A549 (cell line): ENCODE measurements around the gene TLCD3B. TPM values are rescaled to one million over a fixed set of nuclear protein-coding genes. Genes with fewer than 3 reads are reported as not detected.

ENCODE experiments used
- ATAC-seq, 2 experiments: fragments of 200-7000 bp in 1 of 2; fragments of >200 bp in 1 of 2; cut with Nextera tagmentation in 1 of 2; cut with Tn5 transposase in 1 of 2; 3 replicates each; pipeline versions ENCODE4 v1.8.0 to v1.9.1; 2018 to 2020; ENCODE audit warnings: mild to moderate bottlenecking in 1 of 2, moderate library complexity in 1 of 2
- CTCF ChIA-PET: fragments of 300-600 bp; sonication (Branson Sonifier 250); formaldehyde crosslinking; extraction: SDS; loops from one replicate; lab custom pipeline; 2021; ENCODE audit warnings: antibody characterized with exemption, inconsistent platforms; lab: Yijun Ruan, JAX
- POLR2A ChIA-PET: fragments of 350-600 bp; formaldehyde crosslinking; extraction: SDS; loops from one replicate; lab custom pipeline; 2021; ENCODE audit warnings: antibody characterized with exemption, inconsistent platforms; lab: Yijun Ruan, JAX
- DNase-seq, 2 experiments: peaks; one replicate each; pipeline versions ENCODE4 v3.0.0 to v3.0.0-alpha.2; 2011 to 2016; ENCODE audit warnings: low read depth in 1 of 2, low spot score in 1 of 2
- FAIRE-seq: peaks from 2 replicates; lab custom pipeline; 2011; peaks lifted over from hg19 to GRCh38; lab: Jason Lieb, UNC
- H3K27ac ChIP-seq, 2 experiments: fragments of >200 bp; sonication (Bioruptor Twin); formaldehyde crosslinking; 3 replicates each; pipeline ENCODE4 v1.5.1; 2016 to 2017
- H3K4me1 ChIP-seq: fragments of >200 bp; sonication (Bioruptor Twin); formaldehyde crosslinking; 3 replicates; pipeline ENCODE4 v1.6.1; 2016
- H3K4me2 ChIP-seq: fragments of >200 bp; sonication (Bioruptor Twin); formaldehyde crosslinking; 3 replicates; pipeline ENCODE4 v1.6.1; 2016
- H3K4me3 ChIP-seq: fragments of >200 bp; sonication (Bioruptor Twin); formaldehyde crosslinking; 3 replicates; pipeline ENCODE4 v1.5.1; 2016
- H3K9me3 ChIP-seq: fragments of >200 bp; sonication (Bioruptor Twin); formaldehyde crosslinking; 3 replicates; pipeline ENCODE4 v1.6.1; 2016
- BHLHE40 ChIP-seq: IDR thresholded peaks from 2 replicates; pipeline ENCODE4 v1.6.1; 2012; ENCODE audit warnings: low read depth, low read length, inconsistent platforms
- CBX2 ChIP-seq: fragments of 200-600 bp; sonication (generic); IDR thresholded peaks from 2 replicates; pipeline ENCODE4 v1.6.1; 2016; ENCODE audit warnings: low read depth, mild to moderate bottlenecking, borderline replicate concordance
- CBX8 ChIP-seq: fragments of 200-600 bp; sonication (generic); IDR thresholded peaks from 2 replicates; pipeline ENCODE4 v1.6.1; 2016
- EP300 ChIP-seq, 2 experiments: fragments of >200 bp; sonication (Bioruptor Twin); formaldehyde crosslinking; IDR thresholded peaks; 2 replicates in 1 of 2; 3 replicates in 1 of 2; pipeline ENCODE4 v1.6.1; 2016 to 2017
- FOXS1 ChIP-seq: fragments of 250-450 bp; sonication (Bioruptor Pico); IDR thresholded peaks from 2 replicates; pipeline ENCODE4 v1.5.0; 2020; ENCODE audit warnings: mild to moderate bottlenecking, moderate library complexity
- HDAC2 ChIP-seq: fragments of 200-600 bp; sonication (generic); IDR thresholded peaks from 2 replicates; pipeline ENCODE4 v1.6.1; 2016
- JUNB ChIP-seq: fragments of >200 bp; sonication (Bioruptor Twin); formaldehyde crosslinking; IDR thresholded peaks from 2 replicates; pipeline ENCODE4 v1.6.1; 2016
- MAZ ChIP-seq: fragments of 150-350 bp; IDR thresholded peaks from 2 replicates; pipeline ENCODE4 v1.6.1; 2014; ENCODE audit warnings: antibody characterized with exemption, low read depth, low read length, borderline replicate concordance
- NFE2L2 ChIP-seq: fragments of 150-350 bp; conservative IDR thresholded peaks from 2 replicates; pipeline ENCODE4 v1.6.1; 2014; ENCODE audit warnings: low read length
- POLR2AphosphoS2 ChIP-seq: conservative IDR thresholded peaks from 2 replicates; pipeline ENCODE4 v1.6.1; 2012; ENCODE audit warnings: low read length, improper control_type of control experiment, inconsistent platforms
- RARB ChIP-seq: fragments of 250-450 bp; sonication (Bioruptor Pico); IDR thresholded peaks from 2 replicates; pipeline ENCODE4 v1.8.0; 2021; ENCODE audit warnings: mild to moderate bottlenecking, moderate library complexity
- TFCP2L1 ChIP-seq: fragments of 250-450 bp; sonication (Bioruptor Pico); IDR thresholded peaks from 2 replicates; pipeline ENCODE4 v1.5.0; 2021; ENCODE audit warnings: mild to moderate bottlenecking
- TP53 ChIP-seq: fragments of 250-450 bp; sonication (Bioruptor Pico); IDR thresholded peaks from 2 replicates; pipeline ENCODE4 v1.5.0; 2021; ENCODE audit warnings: mild to moderate bottlenecking, moderate library complexity
- ZC3H11A ChIP-seq: fragments of 450-650 bp; IDR thresholded peaks from 2 replicates; pipeline ENCODE4 v1.6.1; 2014; ENCODE audit warnings: antibody characterized with exemption, mild to moderate bottlenecking
- ZFP36 ChIP-seq: fragments of 450-650 bp; IDR thresholded peaks from 2 replicates; pipeline ENCODE4 v1.6.1; 2014; ENCODE audit warnings: borderline replicate concordance; ENCODE audit not compliant: partially characterized antibody
- WGBS: methylation state at CpG from one replicate; pipeline ENCODE4 v1.1.6; 2017; ENCODE audit errors: missing lambda C conversion rate; 5-methylcytosine and 5-hydroxymethylcytosine counted together
- polyA plus RNA-seq, 4 experiments: library from polyadenylated mRNA; depleted of rRNA in 3 of 4; stranded (reverse); fragments of >200 nt; fragmentation: RNase III in 1 of 4; extraction: RNeasy Plus Mini Kit Qiagen cat#74134 plus additional on column Dnase treatment in 1 of 4; gene quantifications; 2 replicates in 3 of 4; 3 replicates in 1 of 4; pipeline ENCODE4 v1.2.3, GENCODE V29; 2011 to 2017
- TF ChIP-seq, protein P1 (sequence below): IDR thresholded peaks from 2 replicates; pipeline ENCODE4 v1.6.1; 2012; ENCODE audit warnings: low read depth, borderline replicate concordance
- TF ChIP-seq, protein P2 (sequence below): fragments of 200-600 bp; sonication (generic); IDR thresholded peaks from 2 replicates; pipeline ENCODE4 v1.6.1; 2016; ENCODE audit warnings: antibody characterized with exemption, mild to moderate bottlenecking, moderate library complexity
- TF ChIP-seq, protein P3 (sequence below): fragments of >200 bp; sonication (Bioruptor Twin); formaldehyde crosslinking; IDR thresholded peaks from 3 replicates; pipeline ENCODE4 v1.6.1; 2016
- TF ChIP-seq, protein P4 (sequence below): fragments of 250-450 bp; sonication (Bioruptor Pico); IDR thresholded peaks from 2 replicates; pipeline ENCODE4 v1.5.0; 2020; ENCODE audit warnings: low read depth, mild to moderate bottlenecking, moderate library complexity
- TF ChIP-seq, protein P5 (sequence below): fragments of >200 bp; sonication (Bioruptor Twin); formaldehyde crosslinking; IDR thresholded peaks from 2 replicates; pipeline ENCODE4 v1.6.1; 2016

Gene TLCD3B
- polyA plus RNA-seq, 2 of the 4 experiments (the other 2 are of a cell fraction) = 0.30 to 0.68 TPM

DNA sequence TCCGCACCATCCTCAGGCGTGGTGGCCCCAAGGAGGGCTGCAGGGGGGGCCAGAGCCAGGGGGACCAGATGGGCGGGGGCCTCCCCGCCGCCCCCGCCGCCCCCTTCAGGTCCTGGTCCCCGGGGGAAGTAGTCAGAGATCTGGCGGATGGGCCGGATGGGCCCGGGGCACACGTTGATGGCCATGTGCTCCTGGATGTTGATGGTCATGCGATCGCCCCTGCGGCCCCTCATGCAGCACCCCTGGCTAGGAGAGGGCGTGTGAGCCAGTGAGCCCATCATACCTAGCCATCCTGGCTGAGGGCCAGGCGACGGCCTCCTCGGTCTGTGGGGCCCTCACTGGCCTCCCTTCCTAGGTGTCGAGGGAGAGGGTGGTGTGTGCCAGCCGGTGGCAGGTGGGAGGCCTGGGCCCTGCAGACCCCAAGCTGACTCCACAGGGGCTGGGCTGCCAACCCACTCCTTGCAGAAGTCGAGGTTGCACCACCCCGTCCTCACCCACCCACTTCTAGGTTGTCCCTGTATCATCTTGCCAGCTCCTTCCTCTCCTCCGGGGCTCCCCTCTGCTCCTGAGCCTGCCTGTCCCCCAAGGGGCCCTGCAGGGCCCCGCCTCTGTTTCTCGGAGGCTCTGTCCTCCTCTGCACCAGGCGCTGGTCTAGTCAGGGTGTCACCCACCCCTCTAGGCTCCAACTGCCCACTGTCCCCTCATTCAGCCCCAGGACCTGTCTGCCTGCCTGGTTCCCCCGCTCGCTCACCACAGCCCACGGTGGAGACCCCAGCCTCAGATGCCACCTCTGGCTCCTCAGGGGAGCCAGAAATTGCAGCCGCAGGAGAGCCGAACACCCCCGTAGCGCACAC lies 20.9 kb downstream of the TLCD3B start:
- ATAC-seq = peak in 1 of 2 experiments; percentile 18; a peak in 3 of 6 replicates
- 84% methylated on average over 26 of the region's 34 CpGs for WGBS
- POLR2A ChIA-PET = no interaction called here
- Histone ChIP-seq H3K4me2 (peak overlapping the region; percentile 91), H3K27ac (peak overlapping the region; percentile 48 to 82; a peak in 4 of 6 replicates), H3K4me3 (peak overlapping the region; percentile 62)
- TF ChIP-seq RARB (CRISPR knock-in tag) = no peak
- TF ChIP-seq CBX8 = no peak
- TF ChIP-seq HDAC2 = no peak
- TF ChIP-seq, protein P1, sequence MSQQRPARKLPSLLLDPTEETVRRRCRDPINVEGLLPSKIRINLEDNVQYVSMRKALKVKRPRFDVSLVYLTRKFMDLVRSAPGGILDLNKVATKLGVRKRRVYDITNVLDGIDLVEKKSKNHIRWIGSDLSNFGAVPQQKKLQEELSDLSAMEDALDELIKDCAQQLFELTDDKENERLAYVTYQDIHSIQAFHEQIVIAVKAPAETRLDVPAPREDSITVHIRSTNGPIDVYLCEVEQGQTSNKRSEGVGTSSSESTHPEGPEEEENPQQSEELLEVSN = no peak
- TF ChIP-seq POLR2AphosphoS2 = no peak
- no peak for TF ChIP-seq BHLHE40
- TF ChIP-seq, protein P2, sequence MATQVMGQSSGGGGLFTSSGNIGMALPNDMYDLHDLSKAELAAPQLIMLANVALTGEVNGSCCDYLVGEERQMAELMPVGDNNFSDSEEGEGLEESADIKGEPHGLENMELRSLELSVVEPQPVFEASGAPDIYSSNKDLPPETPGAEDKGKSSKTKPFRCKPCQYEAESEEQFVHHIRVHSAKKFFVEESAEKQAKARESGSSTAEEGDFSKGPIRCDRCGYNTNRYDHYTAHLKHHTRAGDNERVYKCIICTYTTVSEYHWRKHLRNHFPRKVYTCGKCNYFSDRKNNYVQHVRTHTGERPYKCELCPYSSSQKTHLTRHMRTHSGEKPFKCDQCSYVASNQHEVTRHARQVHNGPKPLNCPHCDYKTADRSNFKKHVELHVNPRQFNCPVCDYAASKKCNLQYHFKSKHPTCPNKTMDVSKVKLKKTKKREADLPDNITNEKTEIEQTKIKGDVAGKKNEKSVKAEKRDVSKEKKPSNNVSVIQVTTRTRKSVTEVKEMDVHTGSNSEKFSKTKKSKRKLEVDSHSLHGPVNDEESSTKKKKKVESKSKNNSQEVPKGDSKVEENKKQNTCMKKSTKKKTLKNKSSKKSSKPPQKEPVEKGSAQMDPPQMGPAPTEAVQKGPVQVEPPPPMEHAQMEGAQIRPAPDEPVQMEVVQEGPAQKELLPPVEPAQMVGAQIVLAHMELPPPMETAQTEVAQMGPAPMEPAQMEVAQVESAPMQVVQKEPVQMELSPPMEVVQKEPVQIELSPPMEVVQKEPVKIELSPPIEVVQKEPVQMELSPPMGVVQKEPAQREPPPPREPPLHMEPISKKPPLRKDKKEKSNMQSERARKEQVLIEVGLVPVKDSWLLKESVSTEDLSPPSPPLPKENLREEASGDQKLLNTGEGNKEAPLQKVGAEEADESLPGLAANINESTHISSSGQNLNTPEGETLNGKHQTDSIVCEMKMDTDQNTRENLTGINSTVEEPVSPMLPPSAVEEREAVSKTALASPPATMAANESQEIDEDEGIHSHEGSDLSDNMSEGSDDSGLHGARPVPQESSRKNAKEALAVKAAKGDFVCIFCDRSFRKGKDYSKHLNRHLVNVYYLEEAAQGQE = no peak
- TF ChIP-seq JUNB = no peak
- TF ChIP-seq, all 56 proteins: peak for 0
- DNase-seq (no peak), FAIRE-seq (no peak)
- Histone ChIP-seq H3K9me3 (no peaks in the 10 kb centered on the region), H3K4me1 (peaks cover 5% of the 10 kb centered on the region; the same call in 2 of the 3 replicates)
- CTCF ChIA-PET = interaction anchor here (1.0 to 3.2 kb wide), 7 partner anchors 11 to 149 kb away, joined by 3 to 9 read pairs (median 4); partner anchors contain the start of genes ASPHD1 and CDIPT

DNA sequence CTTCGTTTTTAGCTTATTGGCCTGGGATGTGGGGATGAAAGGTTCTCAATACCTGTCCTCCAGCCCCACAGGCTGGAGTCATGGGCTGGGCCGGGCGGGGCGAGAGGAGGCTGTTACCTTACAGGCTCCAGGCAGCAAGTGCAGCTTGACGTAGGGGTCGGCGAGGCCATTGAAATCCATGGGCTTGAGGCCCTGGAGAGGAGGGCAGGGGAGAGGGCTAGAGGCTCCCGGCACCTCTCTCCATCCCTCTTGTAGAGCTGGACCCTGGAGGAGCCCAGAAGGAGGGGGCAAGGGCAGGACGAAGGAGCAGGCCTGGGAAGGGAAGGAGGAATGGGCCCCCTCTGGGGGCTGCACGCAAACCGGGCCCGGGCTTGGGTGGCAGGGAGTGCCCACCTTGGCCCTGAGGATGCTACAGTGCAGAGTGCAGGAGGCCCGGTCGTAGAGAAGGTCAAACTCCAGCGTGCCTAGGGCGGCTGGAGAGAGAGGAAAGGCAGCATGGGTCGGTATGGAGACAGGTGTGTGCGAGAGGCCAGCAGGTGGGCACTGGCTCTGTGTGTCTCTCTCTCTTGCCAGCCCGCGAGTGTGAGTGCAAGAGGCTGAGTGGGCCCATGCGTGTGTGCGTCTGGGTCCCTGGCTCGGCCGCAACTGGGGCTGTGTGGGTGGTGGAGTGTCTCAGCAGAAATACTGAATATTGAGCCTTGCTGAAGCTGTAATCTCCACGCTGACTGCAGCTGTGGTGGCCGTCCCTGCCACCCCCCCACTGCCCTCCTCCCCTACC lies 21.8 kb downstream of the TLCD3B start:
- Histone ChIP-seq H3K9me3 (no peaks in the 10 kb centered on the region), H3K4me3 (no peak overlapping the region), H3K4me2 (no peak overlapping the region), H3K27ac (no peak overlapping the region), H3K4me1 (peaks cover 11% of the 10 kb centered on the region; the same call in 2 of the 3 replicates)
- 82% methylated on average over 23 of the region's 26 CpGs for WGBS
- no peak for DNase-seq
- FAIRE-seq = no peak
- TF ChIP-seq TFCP2L1 (CRISPR knock-in tag) (no peak), CBX2 (no peak), FOXS1 (CRISPR knock-in tag) (no peak), HDAC2 (no peak)
- peak in 1 of 2 experiments; percentile 7; a peak in 2 of 6 replicates for ATAC-seq
- CTCF ChIA-PET = interaction anchor here (1.0 to 3.2 kb wide), 7 partner anchors 12 to 148 kb away, joined by 3 to 9 read pairs (median 5); partner anchors contain the start of genes ASPHD1 and CDIPT
- POLR2A ChIA-PET = no interaction called here

DNA sequence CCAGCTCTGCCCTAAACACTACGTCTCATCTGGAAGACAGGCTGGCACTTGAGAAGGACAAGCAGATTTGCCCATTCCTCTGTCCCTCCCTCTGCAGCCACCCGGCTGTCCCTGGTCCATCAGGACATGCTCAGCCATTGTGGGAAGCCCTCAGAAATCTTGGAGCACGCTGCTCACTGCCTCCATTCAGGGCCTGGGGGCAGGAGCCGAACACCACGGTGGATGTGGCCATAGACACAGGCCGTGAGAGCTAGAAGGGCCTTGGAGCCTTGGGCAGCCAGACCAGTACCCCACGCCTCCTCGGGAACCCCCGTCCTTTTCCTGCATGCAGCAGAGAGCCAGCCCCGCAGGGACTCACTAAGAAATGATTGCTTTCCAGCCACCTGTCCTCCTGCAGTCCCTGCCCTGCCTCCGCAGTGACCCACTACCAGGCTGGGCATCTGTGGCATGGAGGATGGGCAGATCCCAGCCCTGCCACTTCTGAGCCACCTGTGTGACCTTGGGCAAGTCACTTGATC lies 23.6 kb downstream of the TLCD3B start:
- TF ChIP-seq ZC3H11A (no peak), NFE2L2 (no peak), TP53 (CRISPR knock-in tag) (no peak), ZFP36 (no peak), EP300 (IDR thresholded peaks at IDR 0.05) (no peak), FOXS1 (CRISPR knock-in tag) (no peak), MAZ (no peak)
- TF ChIP-seq, protein P3, sequence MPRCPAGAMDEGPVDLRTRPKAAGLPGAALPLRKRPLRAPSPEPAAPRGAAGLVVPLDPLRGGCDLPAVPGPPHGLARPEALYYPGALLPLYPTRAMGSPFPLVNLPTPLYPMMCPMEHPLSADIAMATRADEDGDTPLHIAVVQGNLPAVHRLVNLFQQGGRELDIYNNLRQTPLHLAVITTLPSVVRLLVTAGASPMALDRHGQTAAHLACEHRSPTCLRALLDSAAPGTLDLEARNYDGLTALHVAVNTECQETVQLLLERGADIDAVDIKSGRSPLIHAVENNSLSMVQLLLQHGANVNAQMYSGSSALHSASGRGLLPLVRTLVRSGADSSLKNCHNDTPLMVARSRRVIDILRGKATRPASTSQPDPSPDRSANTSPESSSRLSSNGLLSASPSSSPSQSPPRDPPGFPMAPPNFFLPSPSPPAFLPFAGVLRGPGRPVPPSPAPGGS = no peak
- TF ChIP-seq, protein P4, sequence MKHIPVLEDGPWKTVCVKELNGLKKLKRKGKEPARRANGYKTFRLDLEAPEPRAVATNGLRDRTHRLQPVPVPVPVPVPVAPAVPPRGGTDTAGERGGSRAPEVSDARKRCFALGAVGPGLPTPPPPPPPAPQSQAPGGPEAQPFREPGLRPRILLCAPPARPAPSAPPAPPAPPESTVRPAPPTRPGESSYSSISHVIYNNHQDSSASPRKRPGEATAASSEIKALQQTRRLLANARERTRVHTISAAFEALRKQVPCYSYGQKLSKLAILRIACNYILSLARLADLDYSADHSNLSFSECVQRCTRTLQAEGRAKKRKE (CRISPR knock-in tag) = no peak
- TF ChIP-seq, protein P5, sequence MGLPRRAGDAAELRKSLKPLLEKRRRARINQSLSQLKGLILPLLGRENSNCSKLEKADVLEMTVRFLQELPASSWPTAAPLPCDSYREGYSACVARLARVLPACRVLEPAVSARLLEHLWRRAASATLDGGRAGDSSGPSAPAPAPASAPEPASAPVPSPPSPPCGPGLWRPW = no peak
- Histone ChIP-seq H3K27ac (no peak overlapping the region), H3K9me3 (no peaks in the 10 kb centered on the region), H3K4me3 (no peak overlapping the region), H3K4me1 (peaks cover 11% of the 10 kb centered on the region; the same call in 2 of the 3 replicates), H3K4me2 (no peak overlapping the region)
- POLR2A ChIA-PET = interaction anchor here (1.1 kb wide), 1 partner anchor 82 kb away, joined by 4 read pairs; the partner anchor contains the start of gene KCTD13
- FAIRE-seq (no peak), ATAC-seq (no peak), DNase-seq (no peak)
- CTCF ChIA-PET = interaction anchor here (0.6 to 3.2 kb wide), 12 partner anchors 14 to 316 kb away, joined by 3 to 12 read pairs (median 5); partner anchors contain the start of genes CDIPT, TAOK2 and TMEM219
- 78% methylated on average over 11 of the region's 11 CpGs for WGBS
